Activated T-cell treated with anti-CD3 and anti-CD28 coated beads, Interleukin-2, amount 50 U/mL, for 24 hours (primary cell): ENCODE measurements around the gene CPXM2.

Experiments
- DNase-seq: peaks from one replicate; pipeline ENCODE4 v3.0.0-alpha.2; 2020
- H3K27ac Mint-ChIP-seq: 2 replicates; pipeline ENCODE4 v1.8.0; 2020; ENCODE audit warnings: mild to moderate bottlenecking, mixed read lengths
- H3K27me3 Mint-ChIP-seq: 2 replicates; pipeline ENCODE4 v1.8.0; 2020; ENCODE audit warnings: mixed read lengths
- H3K36me3 Mint-ChIP-seq: 2 replicates; pipeline ENCODE4 v1.8.0; 2020; ENCODE audit warnings: low read depth, mixed read lengths
- H3K4me1 Mint-ChIP-seq: 2 replicates; pipeline ENCODE4 v1.8.0; 2020; ENCODE audit warnings: low read depth, mixed read lengths
- H3K4me3 Mint-ChIP-seq: 2 replicates; pipeline ENCODE4 v1.8.0; 2020; ENCODE audit warnings: mild to moderate bottlenecking, moderate library complexity, mixed read lengths
- H3K9me3 Mint-ChIP-seq: 2 replicates; pipeline ENCODE4 v1.8.0; 2020; ENCODE audit warnings: mixed read lengths

The CPXM2 gene

DNA sequence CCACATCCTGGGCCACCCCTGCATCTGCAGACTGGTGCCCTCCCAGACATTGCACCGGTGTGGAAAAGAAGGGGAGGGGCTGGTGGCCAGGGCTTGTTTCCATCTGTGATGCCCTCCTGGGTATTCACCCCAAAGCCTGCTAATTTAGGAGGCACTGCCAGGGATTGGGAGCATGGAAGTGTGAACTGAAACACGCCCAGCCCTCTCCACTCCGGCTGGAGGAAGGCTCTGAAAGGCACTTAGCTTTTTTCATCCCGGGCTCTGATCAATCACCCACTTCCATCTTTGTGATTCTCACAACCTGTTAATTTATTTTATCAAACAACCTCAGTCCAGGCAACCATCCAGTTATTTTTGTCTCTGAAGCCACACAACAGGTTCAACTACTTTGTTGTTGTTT is 20.9 kb upstream of the CPXM2 start:
- Mint-ChIP-seq H3K4me1 (peaks cover 1% of the 10 kb centered on the region), H3K9me3 (no peaks in the 10 kb centered on the region), H3K4me3 (no peak overlapping the region), H3K36me3 (no peaks in the 10 kb centered on the region), H3K27ac (no peak overlapping the region), H3K27me3 (peaks cover 65% of the 10 kb centered on the region)
- no peak for DNase-seq

DNA sequence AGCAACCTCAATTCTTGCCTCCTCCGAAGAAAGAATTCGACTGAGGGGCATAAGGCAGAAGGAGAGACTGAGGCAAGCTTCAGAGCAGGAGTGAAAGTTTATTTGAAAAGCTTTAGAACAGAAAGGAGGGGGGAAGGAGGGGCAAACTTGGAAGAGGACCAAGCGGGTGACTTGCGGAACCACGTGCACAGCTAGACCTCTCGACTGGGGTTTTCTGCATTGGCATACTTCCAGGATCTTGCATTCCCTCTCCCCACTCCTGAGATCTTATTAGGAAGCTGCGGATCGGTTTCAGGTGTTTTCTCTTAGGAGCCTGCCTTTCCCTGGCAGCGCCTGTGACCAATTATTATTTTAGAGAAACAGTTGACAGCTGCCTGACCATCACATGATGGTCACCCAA is 20.3 kb upstream of the CPXM2 start:
- Mint-ChIP-seq H3K4me3 (no peak overlapping the region), H3K4me1 (peaks cover 1% of the 10 kb centered on the region), H3K27ac (no peak overlapping the region), H3K36me3 (no peaks in the 10 kb centered on the region), H3K9me3 (no peaks in the 10 kb centered on the region), H3K27me3 (peaks cover 66% of the 10 kb centered on the region)
- DNase-seq: no peak

DNA sequence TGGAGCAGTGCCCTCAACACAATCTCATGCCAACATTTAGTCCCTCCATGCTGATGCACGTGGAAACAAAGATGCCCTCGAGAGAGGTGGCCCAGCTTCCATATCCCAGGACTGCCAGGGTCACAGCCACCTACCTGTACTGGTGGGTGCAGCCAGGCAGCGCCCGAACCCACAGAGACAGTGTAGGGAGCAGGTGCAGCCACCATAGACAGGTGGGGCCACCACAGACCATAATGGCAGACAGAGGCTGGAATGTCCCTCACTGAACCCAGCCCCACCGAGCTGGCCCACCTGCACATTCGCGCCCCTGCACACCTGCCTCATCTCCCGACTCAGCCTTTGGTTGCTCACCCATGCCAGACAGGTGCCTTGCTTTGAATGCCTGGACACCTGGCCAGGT is 18.3 kb upstream of the CPXM2 start:
- Mint-ChIP-seq H3K27me3 (peaks cover 67% of the 10 kb centered on the region), H3K36me3 (no peaks in the 10 kb centered on the region), H3K4me1 (peaks cover 1% of the 10 kb centered on the region), H3K4me3 (no peak overlapping the region), H3K9me3 (no peaks in the 10 kb centered on the region), H3K27ac (no peak overlapping the region)
- no peak for DNase-seq

DNA sequence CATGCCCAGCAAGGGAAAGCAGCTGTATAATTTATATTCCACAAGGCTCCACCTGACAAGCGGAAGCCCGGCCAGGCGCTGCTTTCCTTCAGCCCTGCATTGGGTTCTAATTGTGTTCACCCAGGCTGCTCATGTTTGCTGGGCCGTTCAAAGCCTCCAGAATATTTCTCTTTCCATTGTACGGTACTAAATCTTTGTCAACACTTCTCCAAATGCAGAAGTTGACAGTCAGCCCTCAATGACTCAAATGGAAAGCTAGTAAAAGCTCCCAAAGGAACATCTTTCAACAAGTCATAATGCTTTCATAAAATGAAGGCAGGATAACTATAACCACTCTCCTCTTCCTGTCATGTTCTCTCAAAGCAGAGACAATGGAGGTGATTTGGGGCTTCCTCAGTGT is 17.8 kb upstream of the CPXM2 start:
- no peak for DNase-seq
- Mint-ChIP-seq H3K4me3 (no peak overlapping the region), H3K9me3 (no peaks in the 10 kb centered on the region), H3K27ac (no peak overlapping the region), H3K36me3 (no peaks in the 10 kb centered on the region), H3K27me3 (peaks cover 71% of the 10 kb centered on the region), H3K4me1 (peaks cover 1% of the 10 kb centered on the region)

DNA sequence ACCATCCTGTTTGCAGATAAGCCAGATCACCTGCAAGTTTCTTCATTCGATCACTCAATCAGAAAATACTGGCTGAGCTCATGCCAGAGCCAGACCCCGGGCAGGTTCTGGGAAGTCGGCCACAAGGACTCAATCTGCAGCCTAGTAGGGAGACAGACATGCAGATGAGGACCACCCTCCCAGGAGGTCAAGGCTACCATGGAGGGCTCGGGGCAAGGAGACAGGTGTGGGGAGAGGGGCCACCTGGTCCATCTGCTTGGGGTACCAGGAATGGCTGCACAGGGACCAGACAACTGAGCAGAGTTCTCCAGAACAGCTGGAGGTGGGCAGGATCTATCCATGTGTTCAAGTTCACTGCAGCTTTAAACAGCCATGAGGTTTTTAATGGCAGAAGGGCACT is 16.8 kb upstream of the CPXM2 start:
- Mint-ChIP-seq H3K4me1 (no peaks in the 10 kb centered on the region), H3K36me3 (no peaks in the 10 kb centered on the region), H3K4me3 (no peak overlapping the region), H3K27ac (no peak overlapping the region), H3K9me3 (no peaks in the 10 kb centered on the region), H3K27me3 (peaks cover 67% of the 10 kb centered on the region)
- DNase-seq: no peak

DNA sequence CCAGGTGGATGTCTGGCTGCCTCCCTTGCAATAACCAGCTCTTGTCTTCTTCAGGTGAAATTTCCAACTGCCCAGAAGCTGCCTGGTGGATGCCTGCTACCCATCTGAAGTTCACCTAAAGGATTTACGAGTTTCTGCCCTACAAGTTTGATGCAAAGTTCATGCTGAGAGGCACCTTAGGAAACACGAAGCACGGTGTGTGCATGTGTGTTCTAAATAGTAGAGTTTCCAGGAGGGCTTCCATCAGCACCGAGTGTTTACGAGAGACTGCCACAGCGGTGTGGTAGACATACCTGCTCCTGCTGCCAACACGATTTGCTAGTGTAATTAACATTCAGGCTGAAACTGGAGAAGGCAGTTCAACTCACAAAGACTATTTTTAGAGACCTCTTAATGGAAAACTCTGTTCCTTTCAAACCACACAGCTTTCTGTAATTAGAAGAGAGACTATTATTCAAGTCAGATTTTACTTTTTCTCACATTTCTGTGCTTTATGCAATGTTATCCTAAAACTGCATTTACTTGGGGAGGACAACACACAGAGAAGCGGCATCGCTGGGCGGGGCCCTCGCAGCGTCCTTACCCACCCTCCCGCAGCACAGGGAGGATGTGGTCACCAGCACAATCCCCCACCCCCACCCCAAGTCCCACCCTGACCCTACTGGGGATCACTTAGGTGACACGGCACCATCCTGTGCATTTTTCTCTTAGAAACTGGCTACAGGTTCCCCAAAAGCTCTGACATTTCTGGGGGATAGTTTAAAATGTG is 15.5 kb upstream of the CPXM2 start:
- Mint-ChIP-seq H3K9me3 (no peaks in the 10 kb centered on the region), H3K27me3 (peaks cover 58% of the 10 kb centered on the region), H3K27ac (no peak overlapping the region), H3K4me3 (no peak overlapping the region), H3K36me3 (no peaks in the 10 kb centered on the region), H3K4me1 (no peaks in the 10 kb centered on the region)
- DNase-seq: no peak

DNA sequence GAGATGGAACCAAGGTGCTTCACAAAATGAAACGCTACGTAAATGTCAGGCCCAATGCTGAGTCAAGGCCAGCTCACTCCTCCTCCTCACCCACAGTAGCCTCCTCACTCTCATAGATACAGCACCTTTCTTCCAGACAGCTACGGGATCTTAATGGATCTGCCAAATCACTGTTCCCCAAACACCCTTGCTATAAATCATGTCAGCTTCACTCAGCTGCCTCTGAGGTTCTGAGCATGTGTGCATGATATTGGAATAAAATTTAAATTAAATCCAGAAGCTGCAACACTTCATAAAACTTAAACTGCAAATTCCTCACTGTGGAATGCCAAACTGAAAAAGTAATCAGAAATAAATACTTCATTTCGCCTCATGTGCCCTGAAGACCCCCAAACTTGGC is 14.7 kb upstream of the CPXM2 start:
- Mint-ChIP-seq H3K27me3 (peaks cover 51% of the 10 kb centered on the region), H3K27ac (no peak overlapping the region), H3K4me1 (no peaks in the 10 kb centered on the region), H3K36me3 (no peaks in the 10 kb centered on the region), H3K9me3 (no peaks in the 10 kb centered on the region), H3K4me3 (no peak overlapping the region)
- no peak for DNase-seq

DNA sequence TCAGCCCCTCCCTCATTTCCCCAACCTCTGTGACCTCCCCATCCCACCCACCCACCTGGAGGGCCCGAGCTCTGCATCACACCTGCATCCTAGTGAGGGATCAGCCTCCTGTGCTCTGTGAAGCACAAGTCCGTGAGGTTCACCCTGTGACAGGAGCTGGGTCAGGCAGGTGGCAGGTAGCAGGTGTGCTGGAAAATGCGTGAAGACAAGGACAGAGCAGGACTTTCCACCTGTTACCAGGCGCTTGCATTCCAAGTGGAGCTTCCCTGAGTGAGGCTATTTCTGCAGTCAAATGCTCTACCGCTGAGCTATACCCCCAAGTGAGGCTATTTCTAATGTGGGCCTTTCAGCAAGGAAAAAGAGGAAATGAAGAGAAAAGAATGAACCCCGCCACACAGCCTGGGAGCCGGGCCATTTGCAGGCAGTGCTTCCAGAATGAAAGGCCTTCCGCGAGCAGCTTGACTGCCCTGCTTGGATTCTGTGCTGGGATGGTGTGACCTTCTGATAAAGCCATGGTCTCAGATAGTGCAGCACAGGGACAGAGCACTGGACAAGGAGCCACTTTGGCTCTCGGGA is 13.3 kb upstream of the CPXM2 start:
- Mint-ChIP-seq H3K27ac (no peak overlapping the region), H3K4me3 (no peak overlapping the region), H3K27me3 (peaks cover 39% of the 10 kb centered on the region), H3K36me3 (no peaks in the 10 kb centered on the region), H3K4me1 (no peaks in the 10 kb centered on the region), H3K9me3 (no peaks in the 10 kb centered on the region)
- no peak for DNase-seq

DNA sequence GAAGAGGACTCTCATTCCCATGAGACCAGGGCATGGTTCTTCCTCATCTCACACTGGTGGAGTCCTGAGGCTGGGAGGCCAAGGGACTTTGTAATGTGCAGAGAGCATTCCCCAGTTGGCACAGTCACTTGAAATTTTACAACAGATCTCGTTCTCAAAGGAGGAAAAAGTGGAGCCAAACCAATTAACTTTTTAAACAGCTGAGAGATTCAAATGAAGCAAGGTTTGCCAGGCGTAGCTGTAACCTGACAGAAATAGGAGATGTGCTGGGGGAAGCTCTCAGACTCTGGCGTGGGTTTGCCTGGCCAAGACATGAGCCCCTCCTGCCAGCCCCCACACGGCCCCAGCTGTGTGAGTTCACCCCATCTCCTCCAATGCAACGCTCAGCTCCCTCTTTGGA is 12.0 kb upstream of the CPXM2 start:
- Mint-ChIP-seq H3K27me3 (peaks cover 29% of the 10 kb centered on the region), H3K4me3 (no peak overlapping the region), H3K36me3 (no peaks in the 10 kb centered on the region), H3K27ac (no peak overlapping the region), H3K9me3 (no peaks in the 10 kb centered on the region), H3K4me1 (no peaks in the 10 kb centered on the region)
- DNase-seq: no peak

DNA sequence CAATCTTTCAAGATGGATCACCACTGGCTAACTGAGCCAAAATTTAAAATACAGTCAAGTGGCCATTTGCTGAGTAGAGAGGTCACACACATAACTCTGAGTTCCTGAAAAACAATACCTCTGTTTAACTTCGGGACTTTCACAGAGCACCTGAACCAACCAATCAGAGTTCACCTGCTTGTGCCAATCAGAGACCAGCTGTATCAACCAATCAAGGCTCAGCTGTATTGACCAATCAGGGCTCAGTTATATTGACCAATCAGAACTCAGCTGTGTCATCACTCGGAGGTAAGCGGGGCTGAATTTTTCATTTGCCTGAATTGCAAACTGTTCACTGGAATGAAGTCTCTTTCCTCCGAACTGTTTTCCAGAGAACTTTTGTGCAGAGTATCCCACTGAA is 10.0 kb upstream of the CPXM2 start:
- Mint-ChIP-seq H3K27me3 (peaks cover 19% of the 10 kb centered on the region), H3K36me3 (no peaks in the 10 kb centered on the region)

DNA sequence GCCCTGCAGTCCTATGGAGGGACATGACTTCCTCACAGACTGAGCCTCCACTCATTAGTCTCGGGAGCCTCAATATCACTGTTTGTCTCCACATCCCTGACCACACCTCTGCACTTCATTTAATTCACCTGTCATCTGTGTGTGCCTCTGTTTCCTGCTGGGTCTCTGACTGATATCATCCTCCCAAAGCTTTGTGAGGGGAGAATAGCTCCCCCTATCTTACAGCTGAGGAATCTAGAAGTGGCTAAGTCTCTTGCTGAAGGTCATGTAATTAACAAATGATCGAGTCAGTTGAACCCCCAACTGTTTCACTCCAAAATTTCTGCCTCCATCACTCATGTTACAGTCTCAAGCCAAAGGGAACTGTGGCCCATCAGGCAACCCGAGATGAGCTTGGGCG is 5.5 kb upstream of the CPXM2 start:
- no peaks in the 10 kb centered on the region for H3K4me1 Mint-ChIP-seq
- H3K27me3 Mint-ChIP-seq: peaks cover 16% of the 10 kb centered on the region
- no peaks in the 10 kb centered on the region for H3K9me3 Mint-ChIP-seq
- DNase-seq: no peak
- no peak overlapping the region for H3K27ac Mint-ChIP-seq
- no peaks in the 10 kb centered on the region for H3K36me3 Mint-ChIP-seq
- H3K4me3 Mint-ChIP-seq: no peak overlapping the region

More for the DNA sequence above, 10.0 kb upstream of the CPXM2 start:
- DNase-seq: no peak
- no peak overlapping the region for H3K27ac Mint-ChIP-seq
- no peaks in the 10 kb centered on the region for H3K9me3 Mint-ChIP-seq
- no peaks in the 10 kb centered on the region for H3K4me1 Mint-ChIP-seq
- H3K4me3 Mint-ChIP-seq: no peak overlapping the region

DNA sequence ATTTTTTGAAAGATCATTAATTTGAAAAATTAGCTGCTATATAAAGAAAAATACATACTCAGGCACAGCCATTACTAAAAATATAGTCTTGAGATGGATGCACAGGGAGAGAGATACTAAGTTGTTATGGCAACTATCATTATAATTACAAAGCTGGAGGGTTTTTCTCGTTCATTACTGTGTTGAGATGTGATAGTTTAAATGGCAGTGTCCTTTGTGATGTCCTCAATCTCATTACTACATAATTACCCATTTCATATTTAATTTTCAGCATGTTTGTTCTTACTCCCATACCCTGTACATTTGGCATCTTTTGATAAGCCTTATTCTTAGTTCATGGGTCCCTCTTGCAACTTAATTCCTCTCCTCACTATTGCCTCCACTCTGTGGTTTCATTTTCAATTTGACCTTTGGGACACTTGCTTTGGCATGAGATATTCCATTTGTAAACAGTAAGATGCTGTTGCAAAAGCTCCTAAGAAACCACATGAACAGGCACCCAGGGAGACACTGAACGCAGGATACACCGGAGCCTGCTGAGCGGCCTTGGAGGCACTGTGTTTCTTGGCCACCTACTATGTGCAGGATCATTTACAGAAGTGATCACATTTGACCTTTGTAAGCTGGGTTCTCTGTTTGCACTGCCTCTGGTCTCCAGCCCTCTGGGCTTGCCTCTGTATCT is 4.8 kb upstream of the CPXM2 start:
- DNase-seq: no peak
- Mint-ChIP-seq H3K4me1 (no peaks in the 10 kb centered on the region), H3K36me3 (no peaks in the 10 kb centered on the region), H3K27ac (no peak overlapping the region), H3K4me3 (no peak overlapping the region), H3K9me3 (no peaks in the 10 kb centered on the region), H3K27me3 (peaks cover 19% of the 10 kb centered on the region)

DNA sequence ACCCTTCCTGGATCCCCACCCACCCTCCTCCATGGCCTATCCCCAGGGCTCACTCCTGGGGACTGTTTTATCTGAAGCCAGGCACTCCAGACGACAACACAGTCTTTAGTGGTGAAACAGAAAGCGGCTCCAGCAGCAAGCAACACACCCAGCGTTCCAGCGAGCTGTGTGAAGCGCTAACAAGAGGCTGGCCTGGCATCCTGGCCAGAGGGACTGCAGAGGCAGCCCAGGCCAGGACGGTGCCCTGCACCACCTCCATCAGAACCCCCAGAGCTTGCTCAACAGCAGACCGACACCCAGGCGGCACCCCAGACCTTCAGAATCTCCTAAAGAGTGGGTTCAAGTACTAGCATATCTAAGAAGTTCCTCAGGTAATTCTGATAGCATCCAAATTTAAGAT is 2.0 kb upstream of the CPXM2 start:
- peaks cover 36% of the 10 kb centered on the region for H3K27me3 Mint-ChIP-seq
- no peaks in the 10 kb centered on the region for H3K36me3 Mint-ChIP-seq
- no peaks in the 10 kb centered on the region for H3K4me1 Mint-ChIP-seq
- no peaks in the 10 kb centered on the region for H3K9me3 Mint-ChIP-seq
- no peak overlapping the region for H3K4me3 Mint-ChIP-seq
- H3K27ac Mint-ChIP-seq: no peak overlapping the region
- DNase-seq: no peak

DNA sequence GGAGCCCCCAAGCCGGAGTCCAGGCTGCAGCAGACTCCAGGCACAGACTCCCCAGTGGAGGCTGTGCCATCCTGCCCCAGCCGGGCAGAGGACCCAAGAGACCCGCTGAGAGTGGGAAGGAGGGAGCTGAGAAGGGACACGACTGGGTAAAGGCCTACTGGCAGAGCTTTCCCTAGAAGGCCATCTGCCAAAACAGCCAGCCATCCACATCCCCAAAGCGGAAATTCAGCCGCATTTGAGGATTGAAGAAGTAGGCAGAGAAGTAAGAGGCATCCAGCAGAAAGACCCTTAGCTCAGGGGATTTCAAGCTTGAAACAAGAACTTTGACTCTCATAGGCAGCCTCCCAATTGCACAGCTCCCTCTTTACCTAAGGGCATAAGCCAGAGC is 857 bp downstream of the CPXM2 start:
- Mint-ChIP-seq H3K36me3 (no peaks in the 10 kb centered on the region), H3K4me3 (no peak overlapping the region), H3K27me3 (peaks cover 30% of the 10 kb centered on the region), H3K9me3 (no peaks in the 10 kb centered on the region), H3K27ac (no peak overlapping the region), H3K4me1 (no peaks in the 10 kb centered on the region)
- no peak for DNase-seq

DNA sequence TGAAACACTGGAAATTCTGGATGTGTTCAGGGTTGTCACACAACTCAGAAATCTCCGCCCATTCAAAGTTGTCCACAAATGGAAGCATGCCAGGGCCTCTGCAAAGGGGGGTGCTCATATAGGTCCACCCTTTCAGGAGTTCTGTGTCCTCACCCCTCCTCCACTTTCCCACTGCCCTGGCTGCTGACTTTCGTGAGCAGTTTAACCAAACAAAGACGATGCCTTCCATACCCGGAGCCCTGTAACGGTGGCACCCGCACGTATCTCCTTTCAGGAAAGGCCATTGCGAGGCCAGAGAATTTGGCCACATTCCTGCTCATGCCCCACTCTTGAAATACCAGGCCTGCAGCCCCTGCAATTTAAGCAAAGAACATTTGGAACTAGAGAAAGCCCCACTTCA is 1.4 kb downstream of the CPXM2 start:
- Mint-ChIP-seq H3K9me3 (no peaks in the 10 kb centered on the region), H3K27ac (no peak overlapping the region), H3K4me3 (no peak overlapping the region), H3K27me3 (peaks cover 30% of the 10 kb centered on the region), H3K36me3 (no peaks in the 10 kb centered on the region), H3K4me1 (no peaks in the 10 kb centered on the region)
- no peak for DNase-seq
